Brain pericyte (primary cell): Measurements from ENCODE around the gene HCRTR1.

Experiments
- DNase-seq: peaks from one replicate; pipeline ENCODE4 v3.0.0-alpha.2; 2012; ENCODE audit warnings: low read depth, low spot score

The HCRTR1 gene

GRCh38 chr1:31650161-31651088, 32.9 kb downstream of the HCRTR1 start:
- no peak for DNase-seq

- no peak for DNase-seq
These were observed 33.6 kb downstream of the HCRTR1 start for GRCh38 chr1:31651089-31651420.

- no peak for DNase-seq
These were observed 34.3 kb downstream of the HCRTR1 start for GRCh38 chr1:31651766-31652165.

DNA sequence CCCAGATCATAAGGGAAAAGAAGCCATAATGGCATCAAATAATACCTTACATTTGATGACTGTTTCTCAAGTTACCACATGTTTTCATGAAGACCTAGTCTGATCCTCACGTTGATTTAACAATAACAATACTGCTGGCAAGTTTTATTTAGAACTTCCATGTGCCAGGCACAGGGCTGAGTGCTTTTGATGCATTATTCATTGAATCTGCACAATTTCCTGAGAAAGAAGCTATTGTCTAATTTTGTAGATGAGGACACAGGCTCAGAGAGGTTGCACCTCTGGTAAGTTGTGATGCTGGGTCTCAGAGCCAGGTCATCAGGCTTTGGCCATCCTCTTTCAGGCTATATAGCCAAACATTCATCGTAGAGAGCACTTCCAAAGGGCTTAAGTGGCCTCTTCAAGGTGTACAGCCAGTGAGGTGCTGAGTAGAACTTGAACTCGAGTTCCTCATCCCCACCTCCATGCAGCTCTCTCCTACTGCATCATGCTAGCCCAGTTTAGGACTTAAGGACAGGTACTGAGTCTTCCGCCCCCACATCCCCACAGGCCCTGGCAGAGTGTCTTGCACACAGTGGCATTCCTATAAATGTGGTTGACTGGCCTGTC, 35.5 kb downstream of the HCRTR1 start:
- DNase-seq: no peak

- DNase-seq: no peak
These were observed 36.4 kb downstream of the HCRTR1 start for GRCh38 chr1:31653717-31654473.

- no peak for DNase-seq
These were observed 36.9 kb downstream of the HCRTR1 start for GRCh38 chr1:31654474-31654776.

GRCh38 chr1:31655104-31655503, 37.6 kb downstream of the HCRTR1 start:
- no peak for DNase-seq

DNA sequence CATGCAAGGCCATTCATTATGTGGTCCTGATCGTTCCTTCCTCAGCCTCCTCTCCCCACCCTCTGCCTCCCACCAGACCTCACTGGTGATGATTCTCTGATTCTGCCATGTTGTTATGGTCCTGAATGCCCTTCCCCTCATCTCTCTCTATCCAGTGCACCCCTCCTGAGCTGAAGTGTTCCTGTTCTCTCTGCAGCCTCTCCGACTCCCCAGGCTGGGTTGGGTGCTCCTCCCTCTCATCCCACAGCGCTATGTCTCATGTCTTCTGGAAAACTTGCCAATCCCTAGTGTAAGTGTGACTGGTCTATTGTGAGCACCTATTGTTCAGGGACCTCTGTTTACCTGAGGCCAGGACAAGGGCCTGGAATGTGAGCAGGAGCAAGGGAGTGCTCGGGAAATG, 38.3 kb downstream of the HCRTR1 start:
- no peak for DNase-seq

- DNase-seq: no peak
These were observed 39.7 kb downstream of the HCRTR1 start for GRCh38 chr1:31657020-31657804.

- no peak for DNase-seq
These were observed 40.6 kb downstream of the HCRTR1 start for GRCh38 chr1:31657972-31658510.

- DNase-seq: no peak
These were observed 41.2 kb downstream of the HCRTR1 start for GRCh38 chr1:31658721-31659120.

- no peak for DNase-seq
These were observed 42.4 kb downstream of the HCRTR1 start for GRCh38 chr1:31659889-31660288.

- no peak for DNase-seq
These were observed 43.5 kb downstream of the HCRTR1 start for GRCh38 chr1:31660871-31661455.

DNA sequence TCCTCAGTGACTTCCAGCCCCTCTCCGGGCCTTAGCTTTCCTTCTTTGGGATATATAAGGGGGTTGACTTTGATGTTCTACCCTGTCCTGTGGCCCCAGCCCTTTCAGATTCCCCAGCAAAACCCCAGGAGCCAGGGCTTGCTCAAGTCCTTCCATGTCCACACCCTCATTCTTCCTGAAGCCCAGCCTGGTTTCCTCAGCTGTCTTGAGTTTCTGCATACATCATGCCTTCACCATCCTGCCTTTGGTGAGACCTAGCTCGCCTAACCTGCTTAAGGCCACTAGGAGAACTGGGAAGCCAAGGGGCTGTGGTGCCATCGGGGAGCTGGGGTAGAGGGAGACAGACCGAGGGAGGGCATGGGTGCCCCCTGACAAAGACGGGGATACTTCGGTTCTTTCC, 44.4 kb downstream of the HCRTR1 start:
- DNase-seq: no peak

GRCh38 chr1:31662463-31662862, 45.0 kb downstream of the HCRTR1 start:
- DNase-seq: no peak

GRCh38 chr1:31663622-31664452, 46.3 kb downstream of the HCRTR1 start:
- DNase-seq: no peak

GRCh38 chr1:31664528-31664927, 47.0 kb downstream of the HCRTR1 start:
- DNase-seq: no peak

DNA sequence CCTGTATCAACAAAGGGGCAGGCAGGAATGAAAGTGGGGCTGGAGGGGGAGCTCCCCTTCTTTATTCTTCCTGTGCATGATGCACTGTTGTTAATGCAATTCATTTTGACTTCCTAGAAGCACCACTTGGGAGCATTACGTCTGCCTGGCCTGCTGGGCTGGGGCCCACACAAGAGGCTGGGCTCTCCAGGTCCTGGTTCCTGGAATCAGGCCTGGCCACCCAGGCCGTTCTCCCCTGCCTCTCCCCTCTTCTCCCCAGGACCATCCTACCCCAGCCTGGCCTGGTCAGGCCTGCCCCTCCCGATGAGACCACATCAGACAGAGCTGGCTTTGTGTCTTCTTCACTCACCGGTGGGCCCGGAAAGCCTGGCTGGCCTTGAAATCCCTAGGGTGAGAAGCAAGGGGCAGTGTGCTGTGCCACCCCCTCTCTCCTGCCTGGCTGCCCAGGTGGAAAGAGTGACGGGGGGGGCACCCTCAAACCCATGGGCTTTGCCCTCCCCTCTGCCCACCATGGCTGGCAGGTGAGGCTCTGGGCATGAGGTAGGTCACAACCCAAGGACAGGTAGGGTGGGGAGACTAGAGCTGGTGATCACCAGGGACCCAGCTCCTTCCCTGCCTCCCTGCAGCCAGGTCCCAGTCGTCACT, 47.9 kb downstream of the HCRTR1 start:
- no peak for DNase-seq

DNA sequence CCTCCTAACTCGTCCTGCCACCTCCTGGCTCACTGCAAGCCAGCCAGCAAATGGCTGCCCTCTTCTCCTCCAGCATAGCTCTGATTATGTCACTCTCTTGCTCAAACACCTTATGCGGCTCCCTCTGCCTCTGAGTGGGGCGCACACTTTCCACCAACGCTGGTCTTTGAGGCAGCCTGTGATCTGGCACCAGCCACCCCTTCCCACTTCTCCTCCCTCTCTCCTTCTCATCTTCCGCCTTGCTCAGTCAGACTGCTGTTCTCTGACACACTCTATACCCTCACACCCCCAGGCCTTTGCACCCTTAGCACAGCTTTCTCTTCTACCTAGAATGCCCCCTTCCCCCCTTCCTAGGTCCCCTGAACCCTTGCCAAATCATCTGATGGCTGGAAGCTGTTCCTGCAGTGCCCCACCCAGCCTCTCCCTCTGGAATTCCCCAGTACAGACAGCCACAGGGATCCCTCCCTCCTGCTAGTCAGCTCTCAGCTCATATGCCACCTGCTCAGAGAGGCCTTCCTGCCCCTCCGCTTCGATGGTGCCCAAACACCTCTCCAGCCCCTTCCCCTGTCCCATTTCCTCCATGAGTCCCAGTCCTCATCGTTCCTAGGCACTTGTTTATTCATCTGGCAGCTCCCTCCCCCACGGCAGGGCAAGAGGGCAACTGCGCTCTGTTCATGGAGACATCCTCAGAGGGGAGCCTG, 48.9 kb downstream of the HCRTR1 start:
- DNase-seq: no peak
